Measurements from ENCODE around the gene MOCOS. TPM values are rescaled to one million over a fixed set of nuclear protein-coding genes. Genes with fewer than 3 reads are reported as not detected.
"Not testable (repeated sequence)": the region's sequence is repeated elsewhere in the genome, so short reads cannot be mapped to it uniquely, and the experiment has no call there.

Gene MOCOS
- total RNA-seq: 4.8 and 5.4 TPM in 2 replicates
- 15.9 TPM for polyA plus RNA-seq (2012)

GRCh38 chr18:36187193-36187825, at the start of gene MOCOS:
Gene MOCOS (plus strand): TSS chr18:36187497. CDS start chr18:36187540, 43 bp downstream.
- DNase-seq (ENCODE audit: low read depth): peak; percentile 69

GRCh38 chr18:36139245-36139644, 48.1 kb upstream of the MOCOS start:
- DNase-seq (ENCODE audit: low read depth): no peak

GRCh38 chr18:36141576-36141975, 45.7 kb upstream of the MOCOS start:
- DNase-seq (ENCODE audit: low read depth): no peak

- DNase-seq (ENCODE audit: low read depth): no peak
These were observed 44.5 kb upstream of the MOCOS start for GRCh38 chr18:36142751-36143150.

GRCh38 chr18:36143391-36143790, 43.9 kb upstream of the MOCOS start:
- no peak for DNase-seq (ENCODE audit: low read depth)

- DNase-seq (ENCODE audit: low read depth): no peak
These were observed 37.6 kb upstream of the MOCOS start for GRCh38 chr18:36149514-36150289.

GRCh38 chr18:36152781-36153180, 34.5 kb upstream of the MOCOS start:
- DNase-seq (ENCODE audit: low read depth): peak; percentile 71

- DNase-seq (ENCODE audit: low read depth): peak; percentile 94
These were observed 34.1 kb upstream of the MOCOS start for GRCh38 chr18:36153203-36153602.

- DNase-seq (ENCODE audit: low read depth): peak; percentile 39
These were observed 33.5 kb upstream of the MOCOS start for GRCh38 chr18:36153771-36154170.

- DNase-seq (ENCODE audit: low read depth): no peak
These were observed 31.2 kb upstream of the MOCOS start for GRCh38 chr18:36155851-36156757.

- DNase-seq (ENCODE audit: low read depth): no peak
These were observed 29.9 kb upstream of the MOCOS start for GRCh38 chr18:36157441-36157840.

- DNase-seq (ENCODE audit: low read depth): peak; percentile 45
These were observed 28.9 kb upstream of the MOCOS start for GRCh38 chr18:36158266-36158867.

GRCh38 chr18:36160959-36161371, 26.3 kb upstream of the MOCOS start:
- DNase-seq (ENCODE audit: low read depth): no peak

- DNase-seq (ENCODE audit: low read depth): no peak
These were observed 24.3 kb upstream of the MOCOS start for GRCh38 chr18:36162981-36163380.

- DNase-seq (ENCODE audit: low read depth): no peak
These were observed 19.5 kb upstream of the MOCOS start for GRCh38 chr18:36167692-36168218.

GRCh38 chr18:36168296-36168695, 19.0 kb upstream of the MOCOS start:
- not testable (repeated sequence) for DNase-seq (ENCODE audit: low read depth)

GRCh38 chr18:36169938-36170337, 17.4 kb upstream of the MOCOS start:
- peak; percentile 60 for DNase-seq (ENCODE audit: low read depth)

- DNase-seq (ENCODE audit: low read depth): no peak
These were observed 11.8 kb upstream of the MOCOS start for GRCh38 chr18:36175481-36175880.

- no peak for DNase-seq (ENCODE audit: low read depth)
These were observed 11.1 kb upstream of the MOCOS start for GRCh38 chr18:36176177-36176584.

GRCh38 chr18:36176711-36177110, 10.6 kb upstream of the MOCOS start:
- no peak for DNase-seq (ENCODE audit: low read depth)

- DNase-seq (ENCODE audit: low read depth): no peak
These were observed 9.4 kb upstream of the MOCOS start for GRCh38 chr18:36177913-36178312.
